ENCODE results near the gene ACOT11.
"Not testable (repeated sequence)": the region's sequence is repeated elsewhere in the genome, so short reads cannot be mapped to it uniquely, and the experiment has no call there.

ACOT11 gene

GRCh38 chr1:54518489-54518888 is 29.5 kb upstream of the ACOT11 start:
- TF ChIP-seq, protein P1, sequence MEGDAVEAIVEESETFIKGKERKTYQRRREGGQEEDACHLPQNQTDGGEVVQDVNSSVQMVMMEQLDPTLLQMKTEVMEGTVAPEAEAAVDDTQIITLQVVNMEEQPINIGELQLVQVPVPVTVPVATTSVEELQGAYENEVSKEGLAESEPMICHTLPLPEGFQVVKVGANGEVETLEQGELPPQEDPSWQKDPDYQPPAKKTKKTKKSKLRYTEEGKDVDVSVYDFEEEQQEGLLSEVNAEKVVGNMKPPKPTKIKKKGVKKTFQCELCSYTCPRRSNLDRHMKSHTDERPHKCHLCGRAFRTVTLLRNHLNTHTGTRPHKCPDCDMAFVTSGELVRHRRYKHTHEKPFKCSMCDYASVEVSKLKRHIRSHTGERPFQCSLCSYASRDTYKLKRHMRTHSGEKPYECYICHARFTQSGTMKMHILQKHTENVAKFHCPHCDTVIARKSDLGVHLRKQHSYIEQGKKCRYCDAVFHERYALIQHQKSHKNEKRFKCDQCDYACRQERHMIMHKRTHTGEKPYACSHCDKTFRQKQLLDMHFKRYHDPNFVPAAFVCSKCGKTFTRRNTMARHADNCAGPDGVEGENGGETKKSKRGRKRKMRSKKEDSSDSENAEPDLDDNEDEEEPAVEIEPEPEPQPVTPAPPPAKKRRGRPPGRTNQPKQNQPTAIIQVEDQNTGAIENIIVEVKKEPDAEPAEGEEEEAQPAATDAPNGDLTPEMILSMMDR (IDR thresholded peaks at IDR 0.05; ENCODE audit: low read depth, low read length) = no peak

DNA sequence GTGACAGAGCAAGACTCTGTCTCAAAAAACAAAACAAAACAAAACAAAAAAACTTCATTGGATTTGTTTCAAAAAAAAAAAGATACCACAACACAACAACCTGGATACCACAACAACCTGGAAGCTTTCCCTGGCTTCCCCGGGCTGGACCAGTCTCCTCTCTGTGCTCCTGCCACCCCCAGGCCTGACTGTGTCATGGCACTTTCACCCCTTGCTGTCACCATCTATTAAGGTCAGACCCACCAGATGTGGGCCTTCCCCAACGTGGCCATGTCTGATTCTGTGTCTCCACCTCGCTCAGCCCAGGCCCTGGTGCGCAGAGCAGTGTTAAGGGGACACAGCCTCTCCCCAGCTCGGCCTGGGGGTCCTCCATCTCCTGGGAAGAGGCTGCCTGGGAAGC is 28.3 kb upstream of the ACOT11 start:
- DNase-seq (ENCODE audit: low read depth in 2 of 2) = no peak
- no peak overlapping the region for H3K4me3 ChIP-seq (replicated peaks in 1 of 2; ENCODE audit: low read depth in 2 of 2, low read length in 2 of 2)
- TF ChIP-seq, protein P1 (IDR thresholded peaks at IDR 0.05; ENCODE audit: low read depth, low read length) = no peak

More at GRCh38 chr1:54518489-54518888, 29.5 kb upstream of the ACOT11 start:
- no peak for DNase-seq (ENCODE audit: low read depth in 2 of 2)
- H3K4me3 ChIP-seq (replicated peaks in 1 of 2; ENCODE audit: low read depth in 2 of 2, low read length in 2 of 2) = no peak overlapping the region

GRCh38 chr1:54520631-54521321 is 27.3 kb upstream of the ACOT11 start:
- TF ChIP-seq, protein P1 (IDR thresholded peaks at IDR 0.05; ENCODE audit: low read depth, low read length) = no peak
- DNase-seq (ENCODE audit: low read depth in 2 of 2) = no peak
- no peak overlapping the region for H3K4me3 ChIP-seq (replicated peaks in 1 of 2; ENCODE audit: low read depth in 2 of 2, low read length in 2 of 2)

GRCh38 chr1:54526565-54526964 is 21.5 kb upstream of the ACOT11 start:
- DNase-seq (ENCODE audit: low read depth in 2 of 2); H3K4me3 ChIP-seq (replicated peaks in 1 of 2; ENCODE audit: low read depth in 2 of 2, low read length in 2 of 2): not testable (repeated sequence)

DNA sequence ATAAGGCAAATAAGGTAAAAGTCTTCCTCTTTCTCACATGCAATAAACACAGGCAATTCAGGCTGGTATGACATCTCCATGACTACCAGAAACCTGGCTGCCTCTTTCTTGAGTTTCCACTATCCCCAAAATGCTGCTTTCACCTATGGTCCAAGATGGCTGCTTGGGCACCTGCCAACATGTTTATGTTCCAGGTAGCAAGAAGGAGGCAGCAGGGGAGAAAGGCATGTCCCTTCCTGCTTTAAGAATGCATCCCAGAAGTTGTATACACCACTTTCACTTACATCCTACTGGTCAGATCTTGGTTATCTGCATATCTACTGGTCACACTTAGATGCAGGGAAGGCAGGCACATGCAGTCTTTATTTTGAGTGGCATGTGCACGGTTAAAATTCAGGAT is 19.4 kb upstream of the ACOT11 start:
- TF ChIP-seq, protein P1 (IDR thresholded peaks at IDR 0.05; ENCODE audit: low read depth, low read length) = no peak
- no peak overlapping the region for H3K4me3 ChIP-seq (replicated peaks in 1 of 2; ENCODE audit: low read depth in 2 of 2, low read length in 2 of 2)
- no peak for DNase-seq (ENCODE audit: low read depth in 2 of 2)

DNA sequence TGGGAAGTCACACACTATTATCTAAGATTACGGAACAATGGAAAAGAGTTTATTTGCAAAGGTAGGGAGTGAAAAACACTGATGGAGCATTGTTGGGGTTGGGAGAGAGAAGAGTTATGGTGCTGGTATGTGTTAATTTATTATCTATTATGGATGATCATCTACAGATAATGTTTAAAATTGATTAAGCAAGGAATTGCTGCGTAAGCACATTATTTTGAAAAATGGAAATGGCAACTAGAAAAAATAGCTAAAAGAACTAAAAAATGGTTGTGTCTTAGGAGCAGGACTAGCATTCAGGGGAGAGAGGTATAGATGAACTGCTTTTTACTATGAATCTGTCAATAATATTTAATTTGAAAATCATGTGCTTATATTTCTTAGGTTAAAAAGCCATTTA is 16.0 kb upstream of the ACOT11 start:
- DNase-seq (ENCODE audit: low read depth in 2 of 2) = no peak
- H3K4me3 ChIP-seq (replicated peaks in 1 of 2; ENCODE audit: low read depth in 2 of 2, low read length in 2 of 2) = no peak overlapping the region
- TF ChIP-seq, protein P1 (IDR thresholded peaks at IDR 0.05; ENCODE audit: low read depth, low read length) = no peak

GRCh38 chr1:54536656-54537055 is 11.4 kb upstream of the ACOT11 start:
- not testable (repeated sequence) for DNase-seq (ENCODE audit: low read depth in 2 of 2); H3K4me3 ChIP-seq (replicated peaks in 1 of 2; ENCODE audit: low read depth in 2 of 2, low read length in 2 of 2)

DNA sequence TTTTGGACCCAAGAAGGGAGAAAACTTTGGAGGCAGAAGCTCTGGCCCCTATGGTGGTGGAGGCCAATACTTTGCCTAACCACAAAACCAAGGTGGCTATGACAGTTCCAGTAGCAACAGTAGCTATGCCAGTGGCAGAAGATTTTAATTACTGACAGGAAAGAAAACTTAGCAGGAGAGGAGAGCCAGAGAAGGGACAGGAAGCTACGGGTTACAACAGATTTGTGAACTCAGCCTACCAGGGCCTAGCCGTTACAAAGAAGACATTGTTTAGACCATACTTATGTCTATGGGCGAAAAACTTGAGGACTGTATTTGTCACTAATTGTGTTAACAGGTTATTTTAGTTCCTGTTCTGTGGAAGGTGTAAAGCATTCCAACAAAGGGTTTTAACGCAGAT is 10.4 kb upstream of the ACOT11 start:
- no peak for DNase-seq (ENCODE audit: low read depth in 2 of 2)
- TF ChIP-seq, protein P1 (IDR thresholded peaks at IDR 0.05; ENCODE audit: low read depth, low read length) = no peak
- H3K4me3 ChIP-seq (replicated peaks in 1 of 2; ENCODE audit: low read depth in 2 of 2, low read length in 2 of 2) = no peak overlapping the region
